AG20443 (cell line): ENCODE measurements around the gene MS4A14.
"Not testable (repeated sequence)": the region's sequence is repeated elsewhere in the genome, so short reads cannot be mapped to it uniquely, and the experiment has no call there.

Experiments used
- DNase-seq: peaks from one replicate; pipeline ENCODE4 v3.0.0; 2012; ENCODE audit warnings: low spot score, mixed read lengths

MS4A14 gene

GRCh38 chr11:60390419-60390818 is 5.8 kb upstream of the MS4A14 start:
- DNase-seq, result no peak

- DNase-seq, result no peak
Observed at GRCh38 chr11:60392361-60392760, 3.9 kb upstream of the MS4A14 start.

GRCh38 chr11:60393016-60393415 is 3.2 kb upstream of the MS4A14 start:
- no peak for DNase-seq

DNA sequence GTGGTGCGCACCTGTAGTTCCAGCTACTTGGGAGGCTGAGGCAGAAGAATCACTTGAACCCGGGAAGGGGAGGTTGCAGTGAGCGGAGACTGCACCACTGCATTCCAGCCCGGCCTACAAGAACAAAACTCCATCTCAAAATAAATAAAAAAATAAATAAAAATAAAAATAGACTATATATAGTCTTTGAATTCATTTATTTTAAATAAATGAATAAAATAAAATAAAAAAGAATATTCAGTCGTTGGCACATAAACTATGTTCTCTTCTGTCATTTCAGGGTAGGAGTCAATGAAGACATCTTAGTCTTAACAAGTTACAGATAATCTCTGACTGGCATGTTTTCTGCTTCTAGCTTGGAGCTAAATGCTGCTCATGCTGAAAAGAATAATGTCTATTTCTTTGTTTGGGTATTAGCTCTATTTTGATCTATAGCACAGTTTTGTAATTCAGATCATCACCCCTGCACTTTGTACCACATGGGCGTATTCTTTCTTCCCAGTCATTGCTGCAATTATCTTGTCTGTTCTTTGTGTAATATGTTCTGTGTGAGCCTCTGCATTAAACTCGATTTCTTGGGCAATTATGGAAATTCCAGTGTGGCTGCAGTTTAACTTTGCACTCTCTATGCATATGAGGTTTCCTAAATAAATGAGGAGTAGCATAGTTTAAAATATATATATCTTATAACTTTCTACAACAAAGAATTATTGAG is 1.4 kb upstream of the MS4A14 start:
- no peak for DNase-seq

GRCh38 chr11:60396799-60397198 is 540 bp downstream of the MS4A14 start:
- no peak for DNase-seq

DNA sequence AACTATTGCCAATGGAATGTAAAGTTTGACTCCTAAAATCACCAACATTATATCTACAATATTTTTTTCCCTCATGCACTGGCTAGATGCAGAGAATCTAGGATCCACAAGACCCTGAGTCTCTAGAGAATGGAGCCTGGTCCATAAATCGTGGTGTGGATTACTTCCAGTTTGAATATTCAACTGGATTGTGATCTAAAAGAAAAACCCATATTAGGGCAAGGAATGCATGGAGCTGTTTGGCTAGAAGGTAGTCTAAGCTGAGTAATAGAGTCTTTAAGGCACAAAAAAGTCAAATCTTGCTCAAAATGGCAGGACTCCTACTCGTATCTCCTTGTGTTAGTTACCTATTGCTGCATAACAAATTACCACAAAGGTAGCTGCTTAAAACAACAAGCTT is 23.8 kb downstream of the MS4A14 start:
- DNase-seq, result no peak

DNA sequence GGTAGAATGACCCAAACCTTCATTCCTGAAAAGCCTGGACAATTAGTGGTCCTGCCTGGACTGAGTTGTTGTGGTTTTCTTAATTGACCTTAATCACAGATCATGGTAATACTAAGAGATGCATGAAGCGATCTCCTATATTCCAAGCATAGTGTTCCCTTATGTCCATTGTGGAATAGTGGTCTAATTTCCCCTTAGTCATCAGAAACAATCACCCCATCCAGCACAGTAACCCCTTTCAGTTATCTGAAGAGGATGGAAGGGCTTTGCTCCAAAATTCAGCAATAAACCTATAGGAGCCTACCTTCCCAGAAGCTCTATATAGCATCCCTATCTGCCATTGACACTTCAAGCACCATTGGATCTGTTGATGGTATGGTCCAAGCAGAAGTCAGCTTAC is 26.4 kb downstream of the MS4A14 start:
- DNase-seq, result no peak

DNA sequence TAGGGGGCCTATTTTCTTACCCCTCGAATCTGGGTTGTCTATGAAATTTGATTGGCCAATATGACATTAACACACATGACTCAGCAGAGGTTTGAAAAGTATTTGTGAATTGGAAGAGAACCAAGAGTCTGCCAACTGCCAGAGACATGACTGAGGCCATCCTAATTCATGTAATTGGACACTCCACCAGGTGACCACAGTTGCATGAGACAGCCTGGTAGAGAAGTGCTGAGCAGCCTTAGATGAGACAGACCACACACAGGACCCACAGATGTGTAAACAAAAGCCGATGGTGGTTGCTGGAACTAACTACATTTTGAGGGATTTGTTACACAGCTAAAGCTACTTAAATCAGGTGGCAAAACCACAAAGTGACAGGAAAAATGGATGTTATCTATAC is 32.3 kb downstream of the MS4A14 start:
- no peak for DNase-seq

DNA sequence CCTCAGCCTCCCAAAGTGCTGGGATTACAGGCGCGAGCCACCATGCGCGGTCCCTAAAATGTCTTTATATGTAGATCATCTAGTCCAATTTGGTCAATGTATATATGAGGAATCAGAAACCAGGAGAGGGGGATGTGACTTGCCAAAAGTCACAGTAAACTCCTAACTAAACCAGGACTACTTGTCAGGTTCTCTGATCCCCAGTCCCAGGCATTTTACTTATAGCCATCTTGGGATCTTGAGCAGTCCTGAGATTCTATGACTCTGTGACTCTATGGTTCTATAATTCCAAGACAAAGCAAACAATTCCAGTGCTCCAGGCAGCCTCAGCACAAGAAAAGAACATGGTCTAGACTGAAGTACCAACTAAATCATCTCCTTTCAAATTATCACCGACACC is 33.0 kb downstream of the MS4A14 start, which contains the start of gene MS4A5:
Gene MS4A5, plus strand, starts transcription at position 301 of the 400 bp plus-strand sequence. CDS start 103 bp downstream, outside the sequence.
- DNase-seq, result no peak

DNA sequence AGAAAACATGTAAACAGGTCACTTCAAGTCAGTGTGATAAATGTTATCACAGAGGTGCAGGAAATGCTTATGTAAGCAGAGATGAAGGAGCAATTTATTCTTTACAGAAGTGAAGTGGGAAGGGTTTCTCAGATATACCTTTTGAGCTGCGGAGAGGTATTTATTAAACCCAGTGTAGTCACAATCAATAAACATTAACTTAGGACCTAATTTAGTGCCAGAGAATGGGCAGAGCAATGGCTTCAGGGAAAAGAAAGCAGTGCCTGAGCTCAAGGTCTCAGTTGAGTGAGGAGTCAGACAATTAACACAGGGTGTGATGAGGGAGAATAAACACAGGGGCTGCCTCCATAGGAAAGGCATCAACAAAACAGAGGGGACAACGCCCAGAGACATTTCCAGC is 35.0 kb downstream of the MS4A14 start:
- no peak for DNase-seq

GRCh38 chr11:60433401-60433800 is 37.1 kb downstream of the MS4A14 start:
- no peak for DNase-seq

- no peak for DNase-seq
Observed at GRCh38 chr11:60447070-60447469, 50.8 kb downstream of the MS4A14 start.

- no peak for DNase-seq
Observed at GRCh38 chr11:60447846-60448245, 51.6 kb downstream of the MS4A14 start.

DNA sequence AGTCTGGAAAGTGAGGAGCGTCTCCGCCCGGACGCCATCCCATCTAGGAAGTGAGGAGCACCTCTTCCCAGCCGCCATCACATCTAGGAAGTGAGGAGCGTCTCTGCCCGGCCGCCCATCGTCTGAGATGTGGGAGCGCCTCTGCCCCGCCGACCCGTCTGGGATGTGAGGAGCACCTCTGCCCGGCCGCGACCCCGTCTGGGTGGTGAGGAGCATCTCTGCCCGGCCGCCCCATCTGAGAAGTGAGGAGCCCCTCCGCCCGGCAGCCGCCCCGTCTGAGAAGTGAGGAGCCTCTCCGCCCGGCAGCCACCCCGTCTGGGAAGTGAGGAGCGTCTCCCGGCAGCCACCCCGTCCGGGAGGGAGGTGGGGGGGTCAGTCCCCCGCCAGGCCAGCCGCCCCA is 54.9 kb downstream of the MS4A14 start:
- DNase-seq, result not testable (repeated sequence)

DNA sequence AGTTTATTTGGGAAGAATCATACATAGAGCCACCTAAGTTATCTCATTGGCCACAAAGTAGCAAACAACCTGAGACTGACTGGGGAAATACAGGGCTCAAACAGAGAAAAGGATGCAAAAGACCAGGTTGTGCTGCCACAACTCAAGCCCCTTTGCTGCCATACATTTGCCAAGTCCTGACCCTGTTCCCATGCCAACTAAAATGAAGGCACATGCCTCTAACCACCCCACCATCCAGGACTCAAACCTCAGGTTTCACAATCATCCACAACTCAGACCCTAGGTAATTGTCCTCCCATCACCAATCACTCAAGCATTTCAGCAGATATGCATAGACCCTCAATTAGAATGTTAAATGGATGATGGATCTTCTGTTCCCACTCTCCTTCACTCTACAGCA is 58.0 kb downstream of the MS4A14 start:
- DNase-seq, result no peak

GRCh38 chr11:60455531-60456042 is 59.3 kb downstream of the MS4A14 start, which contains the start of gene MS4A1:
MS4A1 (plus strand) TSS chr11:60455847; CDS start chr11:60462375, 6,528 bp downstream.
- DNase-seq, result no peak

DNA sequence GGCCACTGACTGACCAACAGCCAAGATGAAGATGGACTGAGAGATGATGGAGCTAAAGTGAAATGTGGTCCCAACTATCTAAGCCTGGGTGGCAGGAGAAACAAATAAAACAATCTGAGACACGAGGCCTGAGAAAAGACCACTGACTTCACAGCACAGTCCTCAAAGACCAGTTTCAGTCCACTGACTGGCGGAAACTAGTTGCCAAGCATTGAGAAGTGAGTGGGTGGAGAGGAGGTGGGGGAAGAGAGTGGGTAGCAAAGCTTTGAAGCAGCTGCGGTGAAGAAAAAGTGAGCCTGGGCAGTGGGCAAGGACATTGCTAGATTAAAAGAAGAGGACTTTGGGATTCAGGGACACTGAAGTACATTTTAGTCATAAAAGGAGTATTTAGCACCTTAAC is 61.3 kb downstream of the MS4A14 start:
- DNase-seq, result no peak

DNA sequence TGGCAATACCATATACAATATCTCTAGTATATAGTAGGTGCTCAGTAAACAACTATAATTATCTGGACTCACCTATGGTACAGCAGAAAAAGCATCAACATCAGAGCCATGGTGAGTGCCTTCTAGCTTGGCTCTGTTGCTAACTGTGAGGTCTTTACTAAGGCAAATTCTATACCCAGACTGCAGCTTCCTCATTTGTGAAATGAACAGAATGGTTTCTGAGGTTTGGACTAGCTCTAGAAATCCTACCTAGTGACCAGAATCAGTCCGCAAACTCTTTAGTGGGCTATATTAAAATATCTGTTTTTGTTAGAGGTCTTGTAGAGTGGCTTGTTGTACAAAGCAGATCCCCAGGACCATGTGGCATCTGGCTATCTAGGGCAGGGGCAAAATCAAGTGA is 63.1 kb downstream of the MS4A14 start:
- no peak for DNase-seq
